Liver (tissue), 9 donors: Measurements from ENCODE around the gene ABHD12. TPM values are rescaled to one million over a fixed set of nuclear protein-coding genes. Genes with fewer than 3 reads are reported as not detected.

ENCODE experiments used
- DNase-seq: peaks from one replicate; pipeline ENCODE4 v3.0.0-alpha.2; 2017; ENCODE audit warnings: low spot score
- H3K27ac ChIP-seq, 2 donors: one replicate each; pipeline ENCODE4 v1.7.0; 2013; ENCODE audit warnings: inconsistent platforms in 2 of 2, low read length in 2 of 2, control low read depth in 1 of 2, low read depth in 1 of 2, mild to moderate bottlenecking in 1 of 2
- H3K27me3 ChIP-seq, 4 donors: one replicate each; pipeline versions ENCODE4 v1.6.1 to v1.7.0; 2013; ENCODE audit warnings: low read length in 3 of 4, inconsistent platforms in 1 of 4, mild to moderate bottlenecking in 1 of 4, moderate library complexity in 1 of 4; ENCODE audit not compliant: control insufficient read depth in 4 of 4, insufficient read depth in 4 of 4
- H3K36me3 ChIP-seq, 4 donors: one replicate each; pipeline versions ENCODE4 v1.6.1 to v1.7.0; 2013; ENCODE audit warnings: low read length in 3 of 4, mild to moderate bottlenecking in 3 of 4, low read depth in 1 of 4, moderate library complexity in 1 of 4; ENCODE audit not compliant: control insufficient read depth in 4 of 4, insufficient read depth in 3 of 4
- H3K4me1 ChIP-seq, 4 donors: one replicate each; pipeline versions ENCODE4 v1.6.1 to v1.7.0; 2013; ENCODE audit warnings: low read length in 3 of 4, mild to moderate bottlenecking in 3 of 4, moderate library complexity in 1 of 4; ENCODE audit not compliant: control insufficient read depth in 4 of 4, insufficient read depth in 4 of 4
- H3K4me3 ChIP-seq, 3 donors: one replicate each; pipeline versions ENCODE4 v1.6.1 to v1.7.0; 2013; ENCODE audit warnings: low read length in 3 of 3, control low read depth in 1 of 3, low read depth in 1 of 3, mild to moderate bottlenecking in 1 of 3
- H3K9ac ChIP-seq, 2 donors: one replicate each; pipeline ENCODE4 v1.7.0; 2013; ENCODE audit warnings: low read length in 2 of 2, mild to moderate bottlenecking in 2 of 2, moderate library complexity in 2 of 2, control low read depth in 1 of 2, low read depth in 1 of 2
- H3K9me3 ChIP-seq, 4 donors: one replicate each; pipeline versions ENCODE4 v1.6.1 to v1.7.0; 2013; ENCODE audit warnings: low read length in 3 of 4; ENCODE audit not compliant: control insufficient read depth in 4 of 4
- CTCF ChIP-seq: fragments of 150-350 bp; IDR thresholded peaks from 2 replicates; pipeline ENCODE4 v1.5.1; 2017; ENCODE audit warnings: improper control_type of control experiment, low read depth, low read length; ENCODE audit not compliant: missing input control
- GABPA ChIP-seq, 2 donors: IDR thresholded peaks in 1 of 2; conservative IDR thresholded peaks in 1 of 2; 2 replicates each; pipeline ENCODE4 v1.6.1; 2016; ENCODE audit warnings: antibody characterized with exemption in 2 of 2, mild to moderate bottlenecking in 1 of 2, moderate library complexity in 1 of 2
- HNF4A ChIP-seq, 2 donors: conservative IDR thresholded peaks; 2 replicates each; pipeline ENCODE4 v1.6.1; 2016; ENCODE audit warnings: antibody characterized with exemption in 2 of 2, mild to moderate bottlenecking in 2 of 2
- HNF4G ChIP-seq: IDR thresholded peaks from 2 replicates; pipeline ENCODE4 v1.6.1; 2016; ENCODE audit warnings: antibody characterized with exemption
- JUND ChIP-seq, 2 donors: IDR thresholded peaks; 2 replicates each; pipeline ENCODE4 v1.6.1; 2016; ENCODE audit warnings: antibody characterized with exemption in 2 of 2
- NR2F2 ChIP-seq: IDR thresholded peaks from 2 replicates; pipeline ENCODE4 v1.6.1; 2016; ENCODE audit warnings: antibody characterized with exemption
- RXRA ChIP-seq, 2 donors: IDR thresholded peaks; 2 replicates each; pipeline ENCODE4 v1.6.1; 2017 to 2018; ENCODE audit warnings: antibody characterized with exemption in 2 of 2, mild to moderate bottlenecking in 1 of 2
- SP1 ChIP-seq: IDR thresholded peaks from 2 replicates; pipeline ENCODE4 v1.6.1; 2018; ENCODE audit warnings: antibody characterized with exemption, mild to moderate bottlenecking
- YY1 ChIP-seq: IDR thresholded peaks from 2 replicates; pipeline ENCODE4 v1.6.1; 2016; ENCODE audit warnings: antibody characterized with exemption, mild to moderate bottlenecking
- WGBS: extraction: QIAGEN DNeasy Blood & Tissue Kit; methylation state at CpG from one replicate; pipeline ENCODE4 v1.1.7; 2013; 5-methylcytosine and 5-hydroxymethylcytosine counted together
- polyA plus RNA-seq, 2 donors: library from polyadenylated mRNA; stranded (reverse) in 1 of 2; unstranded in 1 of 2; fragments of 200-250 nt in 1 of 2; fragments of >200 nt in 1 of 2; fragmentation: Nextera tagmentation in 1 of 2; extraction: Ambion mirVana in 1 of 2; gene quantifications; one replicate each; pipeline versions ENCODE4 v1.2.1 to v1.2.3, GENCODE V29; 2013 to 2015
- total RNA-seq, 2 donors: library from RNA; depleted of rRNA; stranded (reverse); fragments of >200 nt; gene quantifications; one replicate each; pipeline ENCODE4 v1.2.3, GENCODE V29; 2014
- TF ChIP-seq, protein P1 (sequence below): IDR thresholded peaks from 2 replicates; pipeline ENCODE4 v1.6.1; 2016; ENCODE audit warnings: antibody characterized with exemption
- TF ChIP-seq, protein P2 (sequence below): IDR thresholded peaks from 2 replicates; pipeline ENCODE4 v1.6.1; 2016; ENCODE audit warnings: antibody characterized with exemption, mild to moderate bottlenecking
- donor health status: healthy.
- donor health status: healthy.
- donor health status: healthy.
- donor health status: healthy.
- donor health status: healthy.

Gene ABHD12
- total and polyA plus RNA-seq, 4 donors = 11.1 to 15.4 (median 12.9) TPM

DNA sequence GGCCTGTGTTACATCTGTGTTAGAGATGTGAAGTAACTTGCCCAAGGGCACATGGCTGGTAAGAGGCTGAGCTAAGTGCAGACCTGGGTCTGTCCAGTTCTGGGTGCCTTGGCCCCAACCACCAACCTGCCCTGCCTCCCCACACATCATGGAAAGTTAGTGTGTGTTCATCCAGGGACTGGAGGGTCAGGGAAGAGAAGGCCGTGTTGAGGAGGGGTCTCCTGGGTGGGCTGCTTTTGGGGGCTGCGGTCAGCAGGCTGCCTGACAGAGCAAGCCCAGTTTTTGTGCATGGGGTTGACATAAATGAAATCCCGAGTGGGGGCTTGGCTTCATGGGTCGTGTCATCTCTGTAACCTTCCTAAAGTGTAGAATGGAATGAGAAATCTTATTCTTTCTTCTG, 131.8 kb downstream of the ABHD12 start:
- 80% methylated on average over 4 of the region's 4 CpGs for WGBS
- TF ChIP-seq, protein P1, sequence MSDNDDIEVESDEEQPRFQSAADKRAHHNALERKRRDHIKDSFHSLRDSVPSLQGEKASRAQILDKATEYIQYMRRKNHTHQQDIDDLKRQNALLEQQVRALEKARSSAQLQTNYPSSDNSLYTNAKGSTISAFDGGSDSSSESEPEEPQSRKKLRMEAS = no peak
- H3K27ac ChIP-seq = no peak overlapping the region
- H3K4me1 ChIP-seq = peaks cover 2 to 17% (median 4%) of the 10 kb centered on the region in 4 donors
- H3K27me3 ChIP-seq = no peaks in the 10 kb centered on the region
- H3K9me3 ChIP-seq = no peaks in the 10 kb centered on the region
- H3K4me3 ChIP-seq = no peak overlapping the region
- no peak overlapping the region for H3K9ac ChIP-seq
- DNase-seq = no peak
- peaks cover 0 to 5% (median 0%) of the 10 kb centered on the region in 4 donors for H3K36me3 ChIP-seq

- DNase-seq = no peak
- H3K9ac ChIP-seq = no peak overlapping the region
- TF ChIP-seq JUND (IDR thresholded peaks at IDR 0.05) (no peak), HNF4G (no peak), SP1 (no peak), YY1 (no peak), RXRA (IDR thresholded peaks at IDR 0.05) (no peak), HNF4A (conservative IDR thresholded peaks at IDR 0.05) (no peak), GABPA (IDR thresholded peaks at IDR 0.05 in 1 of 2, conservative IDR thresholded peaks at IDR 0.05 in 1 of 2) (no peak)
- H3K36me3 ChIP-seq = peaks cover 0 to 5% (median 0%) of the 10 kb centered on the region in 4 donors
- 94% methylated on average over 8 of the region's 8 CpGs for WGBS
- no peak overlapping the region for H3K27ac ChIP-seq
- H3K27me3 ChIP-seq = no peaks in the 10 kb centered on the region
- H3K4me1 ChIP-seq = peaks cover 2 to 17% (median 4%) of the 10 kb centered on the region in 4 donors
- H3K4me3 ChIP-seq = no peak overlapping the region
- no peaks in the 10 kb centered on the region for H3K9me3 ChIP-seq
Observed at GRCh38 chr20:25258476-25258805, 132.2 kb downstream of the ABHD12 start.

DNA sequence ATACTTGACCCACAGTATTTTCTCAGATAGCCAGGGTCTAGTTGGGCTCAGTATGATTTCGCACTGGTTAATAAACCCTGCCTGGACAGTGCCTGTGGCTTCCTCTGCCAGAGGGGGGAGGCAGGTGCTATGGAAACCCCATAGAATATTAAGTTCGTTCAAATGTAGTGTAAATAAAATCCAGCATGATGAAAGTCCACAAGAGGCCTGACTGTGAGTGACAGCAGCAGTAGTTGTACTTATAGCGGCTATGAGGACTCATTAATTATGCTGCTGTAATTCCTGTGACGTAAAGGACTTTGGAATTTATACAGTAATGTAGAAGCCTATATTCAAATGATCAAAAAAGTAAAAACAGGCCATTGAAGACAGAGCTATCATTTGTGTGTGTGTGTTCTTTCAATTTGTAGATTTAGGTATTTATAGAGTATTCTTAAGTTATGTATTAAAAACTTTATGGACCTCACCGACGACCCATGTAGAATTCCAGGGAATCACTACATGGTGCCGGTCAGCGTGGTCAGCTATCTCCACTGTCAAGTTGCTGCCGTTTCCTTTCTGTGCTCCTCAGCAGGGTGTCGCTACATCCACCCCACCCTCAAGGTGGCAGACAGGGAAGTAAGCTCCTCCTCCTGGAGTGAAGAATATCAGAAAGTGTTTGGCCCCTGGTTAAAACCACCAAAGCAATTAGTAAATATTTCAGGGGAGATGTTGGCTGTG, 132.7 kb downstream of the ABHD12 start:
- WGBS = 88% methylated on average over 10 of the region's 10 CpGs
- no peak for DNase-seq
- no peaks in the 10 kb centered on the region for H3K9me3 ChIP-seq
- H3K9ac ChIP-seq = no peak overlapping the region
- peaks cover 0 to 5% (median 0%) of the 10 kb centered on the region in 4 donors for H3K36me3 ChIP-seq
- H3K27me3 ChIP-seq = no peaks in the 10 kb centered on the region
- no peak overlapping the region for H3K4me3 ChIP-seq
- peaks cover 2 to 17% (median 4%) of the 10 kb centered on the region in 4 donors for H3K4me1 ChIP-seq
- no peak for TF ChIP-seq HNF4A (conservative IDR thresholded peaks at IDR 0.05)
- no peak for TF ChIP-seq CTCF
- TF ChIP-seq, protein P2, sequence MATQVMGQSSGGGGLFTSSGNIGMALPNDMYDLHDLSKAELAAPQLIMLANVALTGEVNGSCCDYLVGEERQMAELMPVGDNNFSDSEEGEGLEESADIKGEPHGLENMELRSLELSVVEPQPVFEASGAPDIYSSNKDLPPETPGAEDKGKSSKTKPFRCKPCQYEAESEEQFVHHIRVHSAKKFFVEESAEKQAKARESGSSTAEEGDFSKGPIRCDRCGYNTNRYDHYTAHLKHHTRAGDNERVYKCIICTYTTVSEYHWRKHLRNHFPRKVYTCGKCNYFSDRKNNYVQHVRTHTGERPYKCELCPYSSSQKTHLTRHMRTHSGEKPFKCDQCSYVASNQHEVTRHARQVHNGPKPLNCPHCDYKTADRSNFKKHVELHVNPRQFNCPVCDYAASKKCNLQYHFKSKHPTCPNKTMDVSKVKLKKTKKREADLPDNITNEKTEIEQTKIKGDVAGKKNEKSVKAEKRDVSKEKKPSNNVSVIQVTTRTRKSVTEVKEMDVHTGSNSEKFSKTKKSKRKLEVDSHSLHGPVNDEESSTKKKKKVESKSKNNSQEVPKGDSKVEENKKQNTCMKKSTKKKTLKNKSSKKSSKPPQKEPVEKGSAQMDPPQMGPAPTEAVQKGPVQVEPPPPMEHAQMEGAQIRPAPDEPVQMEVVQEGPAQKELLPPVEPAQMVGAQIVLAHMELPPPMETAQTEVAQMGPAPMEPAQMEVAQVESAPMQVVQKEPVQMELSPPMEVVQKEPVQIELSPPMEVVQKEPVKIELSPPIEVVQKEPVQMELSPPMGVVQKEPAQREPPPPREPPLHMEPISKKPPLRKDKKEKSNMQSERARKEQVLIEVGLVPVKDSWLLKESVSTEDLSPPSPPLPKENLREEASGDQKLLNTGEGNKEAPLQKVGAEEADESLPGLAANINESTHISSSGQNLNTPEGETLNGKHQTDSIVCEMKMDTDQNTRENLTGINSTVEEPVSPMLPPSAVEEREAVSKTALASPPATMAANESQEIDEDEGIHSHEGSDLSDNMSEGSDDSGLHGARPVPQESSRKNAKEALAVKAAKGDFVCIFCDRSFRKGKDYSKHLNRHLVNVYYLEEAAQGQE = no peak
- no peak for TF ChIP-seq NR2F2
- no peak overlapping the region for H3K27ac ChIP-seq
